AML-193 (cell line): Measurements from ENCODE around the gene FAM20B.

Experiments used
- DNase-seq, 2 experiments: peaks; one replicate each; lab custom pipeline; 2025; lab: John Stamatoyannopoulos, UW

FAM20B gene

GRCh38 chr1:179091691-179092165 is 66.0 kb downstream of the FAM20B start:
- no peak for DNase-seq

GRCh38 chr1:179092896-179093461 is 67.3 kb downstream of the FAM20B start:
- DNase-seq, result no peak

GRCh38 chr1:179094818-179095217 is 69.1 kb downstream of the FAM20B start:
- DNase-seq, result no peak

- DNase-seq, result no peak
Measured at GRCh38 chr1:179095377-179095776, 69.7 kb downstream of the FAM20B start.

GRCh38 chr1:179095924-179096323 is 70.2 kb downstream of the FAM20B start:
- DNase-seq, result no peak

DNA sequence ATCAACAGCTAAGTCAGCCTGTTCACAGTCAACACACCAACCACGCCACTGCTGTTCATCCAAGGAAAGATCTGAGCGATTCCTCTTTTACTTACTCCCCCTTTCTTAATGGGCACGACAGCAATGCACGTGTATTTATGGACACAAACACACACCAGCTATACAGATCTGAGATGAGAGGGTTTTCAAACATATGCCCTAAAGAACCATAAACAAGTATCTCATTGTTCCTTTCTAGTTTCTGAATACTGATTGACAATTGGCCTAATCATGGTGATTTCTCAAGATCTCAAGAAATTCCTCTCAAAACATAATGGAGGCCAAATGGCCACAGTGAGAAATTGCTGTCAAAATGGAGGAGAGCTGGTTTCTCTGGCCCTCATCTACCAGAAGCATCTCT is 74.2 kb downstream of the FAM20B start:
- no peak for DNase-seq

GRCh38 chr1:179101566-179101965 is 75.9 kb downstream of the FAM20B start:
- DNase-seq, result no peak

- no peak for DNase-seq
Measured at GRCh38 chr1:179103999-179104398, 78.3 kb downstream of the FAM20B start.

GRCh38 chr1:179104611-179105250 is 79.0 kb downstream of the FAM20B start:
- DNase-seq, result no peak

DNA sequence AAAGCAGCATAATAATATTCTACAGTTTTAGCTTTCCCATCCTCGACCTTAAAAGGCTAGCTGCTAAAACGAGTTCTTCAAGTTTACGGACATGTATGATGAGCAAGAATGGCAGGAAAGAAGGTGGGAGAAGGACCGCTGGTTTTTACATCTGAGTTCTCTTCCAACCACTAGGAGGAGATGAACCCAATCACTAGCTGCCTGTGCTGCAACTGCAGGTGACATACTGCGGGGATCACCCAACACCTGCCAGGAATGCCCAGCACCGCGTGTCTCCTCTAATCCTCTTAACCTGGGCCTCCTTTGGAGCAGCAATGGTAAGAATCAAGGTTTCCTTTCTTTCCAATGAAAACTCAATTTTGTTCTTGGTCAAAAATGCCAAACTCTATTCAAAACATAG is 79.7 kb downstream of the FAM20B start:
- DNase-seq, result no peak

DNA sequence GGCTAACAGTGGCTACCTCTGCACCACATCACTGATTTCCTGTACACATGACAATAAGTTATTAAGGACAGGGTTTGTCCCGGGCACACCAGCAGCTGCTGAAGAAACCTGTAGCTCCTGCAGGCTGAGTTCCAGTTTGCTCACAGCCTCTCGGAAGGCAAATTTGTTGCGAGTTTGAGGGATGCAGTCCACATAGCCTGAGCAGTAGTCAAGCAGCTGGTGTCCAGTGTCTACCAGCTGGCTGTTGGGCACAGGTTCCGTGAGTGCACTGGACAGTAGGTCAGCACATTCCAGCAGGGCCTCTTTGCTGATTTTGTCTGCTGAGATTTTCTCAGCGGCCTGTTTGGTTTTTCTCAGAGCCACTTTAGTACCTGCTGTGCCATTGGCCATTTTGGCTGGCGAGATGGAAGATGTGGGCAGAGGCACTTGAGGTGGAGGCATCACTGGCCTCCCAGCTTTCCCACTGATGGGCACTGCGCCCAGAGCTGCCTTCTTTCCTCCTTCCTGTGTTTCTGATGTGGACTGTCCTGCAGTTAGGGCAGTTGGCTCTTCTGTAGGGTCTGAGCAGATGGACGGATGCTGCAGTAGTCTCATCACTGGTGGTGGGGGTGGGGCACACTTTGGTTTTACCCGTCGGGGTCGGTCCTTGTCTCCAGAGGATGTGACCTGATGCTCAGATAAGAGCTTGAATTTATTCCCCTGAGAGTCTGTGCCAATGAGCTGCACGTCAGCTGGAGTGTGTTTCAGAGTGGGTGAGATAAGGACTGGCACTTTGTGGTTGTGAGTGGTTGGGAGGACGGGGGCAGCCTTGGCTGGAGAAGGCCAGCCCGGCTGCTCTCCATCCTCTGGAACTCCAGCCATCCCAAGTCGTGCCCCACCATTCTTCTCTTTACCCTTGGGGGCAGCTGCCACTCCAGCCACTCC is 82.3 kb downstream of the FAM20B start:
- DNase-seq, result no peak

- DNase-seq, result no peak
Measured at GRCh38 chr1:179108644-179109043, 83.0 kb downstream of the FAM20B start.

- DNase-seq, result no peak
Measured at GRCh38 chr1:179115181-179115580, 89.5 kb downstream of the FAM20B start.

- DNase-seq, result no peak
Measured at GRCh38 chr1:179119513-179119912, 93.8 kb downstream of the FAM20B start.

DNA sequence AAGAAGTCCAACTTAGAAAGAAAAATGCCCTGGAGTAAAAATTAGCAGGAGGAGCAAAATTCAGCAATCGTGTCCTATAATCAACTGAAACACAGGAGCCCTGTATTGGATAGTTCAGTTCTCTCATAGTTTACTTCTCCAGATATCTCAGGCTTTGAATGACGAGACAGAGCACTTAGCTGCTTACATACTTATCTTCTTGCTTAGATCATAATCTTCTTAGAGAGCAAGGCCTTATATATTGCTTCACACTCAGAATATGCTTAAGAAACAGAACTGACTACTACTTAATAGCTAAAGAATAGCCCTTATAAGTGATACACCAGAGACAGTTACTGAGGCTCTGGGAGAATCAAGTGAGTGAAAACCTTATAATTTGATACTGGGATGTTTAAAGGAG is 95.0 kb downstream of the FAM20B start:
- DNase-seq, result no peak

GRCh38 chr1:179121159-179121938 is 95.7 kb downstream of the FAM20B start:
- DNase-seq, result peak; percentile 59 to 67

DNA sequence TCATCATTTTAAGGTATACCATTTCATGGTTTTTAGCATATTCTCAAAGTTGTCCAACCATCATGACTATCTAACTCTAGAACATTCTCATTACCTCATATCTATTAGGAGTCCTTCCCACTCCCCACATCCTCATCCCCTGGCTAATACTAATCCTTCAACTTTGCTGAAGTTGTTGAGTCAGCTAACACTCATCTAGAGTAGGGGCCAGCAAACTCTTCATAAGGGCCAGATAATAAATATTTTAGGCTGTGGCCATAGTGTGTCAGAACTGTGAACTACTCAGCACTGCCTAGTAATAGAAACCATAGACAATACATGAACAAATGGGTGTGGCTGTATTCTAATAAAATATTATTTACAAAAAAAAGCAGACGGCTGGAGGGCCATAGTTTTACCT is 99.2 kb downstream of the FAM20B start:
- DNase-seq, result no peak
